ENCODE measurements around the gene ATP5PO.

The ATP5PO gene

GRCh38 chr21:33898586-33898985 lies 17.0 kb downstream of the ATP5PO start (continued):
- no peak for TF ChIP-seq CREB5 (CRISPR knock-in tag; IDR thresholded peaks at IDR 0.05; ENCODE audit: low read depth)

DNA sequence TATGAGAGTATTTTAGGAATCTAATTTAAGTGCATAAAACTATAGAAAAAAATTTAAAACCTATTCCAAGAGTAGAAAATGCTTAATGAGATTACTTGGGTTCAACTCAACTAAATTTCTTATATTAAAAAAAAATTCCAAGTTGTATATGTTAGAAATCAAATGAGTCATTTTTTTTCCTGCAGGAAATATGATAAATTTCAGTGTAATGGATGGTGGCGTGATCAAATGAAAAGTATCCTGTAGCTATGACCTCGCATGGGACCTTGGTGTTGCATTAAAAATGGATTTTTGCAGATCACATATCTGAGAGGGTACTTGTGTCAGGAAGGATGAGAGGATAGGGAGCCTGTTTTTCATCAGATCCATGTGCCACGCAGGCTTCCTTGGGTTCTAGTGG lies 17.9 kb downstream of the ATP5PO start:
- TF ChIP-seq POU6F1 (CRISPR knock-in tag; IDR thresholded peaks at IDR 0.05; ENCODE audit: borderline replicate concordance, low read depth) (no peak), TSHZ2 (CRISPR knock-in tag; IDR thresholded peaks at IDR 0.05) (no peak), BACH2 (CRISPR knock-in tag; IDR thresholded peaks at IDR 0.05; ENCODE audit: borderline replicate concordance) (no peak), ZFP30 (CRISPR knock-in tag; IDR thresholded peaks at IDR 0.05) (no peak), ESRRG (CRISPR knock-in tag; IDR thresholded peaks at IDR 0.05) (no peak), ZC3H10 (CRISPR knock-in tag; IDR thresholded peaks at IDR 0.05) (no peak), TCF4 (CRISPR knock-in tag; IDR thresholded peaks at IDR 0.05; ENCODE audit: borderline replicate concordance) (no peak), PPARA (CRISPR knock-in tag; IDR thresholded peaks at IDR 0.05; ENCODE audit: borderline replicate concordance) (no peak), RARB (CRISPR knock-in tag; IDR thresholded peaks at IDR 0.05) (no peak), OSR1 (CRISPR knock-in tag; IDR thresholded peaks at IDR 0.05) (no peak)
- peak; percentile 12; the same call in 2 of the 3 replicates for ATAC-seq

DNA sequence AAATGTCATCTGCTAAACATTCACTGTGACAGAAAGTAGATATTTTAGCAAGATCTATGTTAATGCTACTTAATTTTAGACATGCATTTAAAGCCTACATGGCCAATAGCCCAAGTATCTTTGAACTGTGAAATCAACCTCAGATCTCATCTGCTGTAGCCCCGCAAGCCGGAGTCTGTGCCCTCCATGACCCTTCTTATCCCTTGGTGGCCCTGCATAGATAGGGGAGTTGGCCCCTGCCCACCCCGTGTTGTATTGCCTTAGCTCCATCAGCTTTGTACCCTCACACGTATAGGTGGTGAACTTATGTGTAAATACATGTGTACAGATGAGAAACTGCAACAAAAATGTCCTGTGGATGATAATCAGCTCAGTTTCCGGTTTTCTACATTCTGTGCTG lies 18.5 kb downstream of the ATP5PO start:
- no peak for TF ChIP-seq ZNF8 (CRISPR knock-in tag; IDR thresholded peaks at IDR 0.05)
- TF ChIP-seq ZFP3 (CRISPR knock-in tag; IDR thresholded peaks at IDR 0.05), result no peak
- no peak for TF ChIP-seq ISL1 (CRISPR knock-in tag; IDR thresholded peaks at IDR 0.05)
- TF ChIP-seq ARNTL (CRISPR knock-in tag; IDR thresholded peaks at IDR 0.05; ENCODE audit: borderline replicate concordance, low read depth), result no peak
- no peak for TF ChIP-seq RARB (CRISPR knock-in tag; IDR thresholded peaks at IDR 0.05)
- TF ChIP-seq ZNF70 (CRISPR knock-in tag; IDR thresholded peaks at IDR 0.05), result no peak
- TF ChIP-seq TSHZ2 (CRISPR knock-in tag; IDR thresholded peaks at IDR 0.05), result no peak
- TF ChIP-seq ZC3H10 (CRISPR knock-in tag; IDR thresholded peaks at IDR 0.05), result no peak
- TF ChIP-seq CREB5 (CRISPR knock-in tag; IDR thresholded peaks at IDR 0.05; ENCODE audit: low read depth), result no peak
- TF ChIP-seq SNAI2 (CRISPR knock-in tag; IDR thresholded peaks at IDR 0.05), result no peak
- no peak for TF ChIP-seq ZFP30 (CRISPR knock-in tag; IDR thresholded peaks at IDR 0.05)
- TF ChIP-seq, protein P1, sequence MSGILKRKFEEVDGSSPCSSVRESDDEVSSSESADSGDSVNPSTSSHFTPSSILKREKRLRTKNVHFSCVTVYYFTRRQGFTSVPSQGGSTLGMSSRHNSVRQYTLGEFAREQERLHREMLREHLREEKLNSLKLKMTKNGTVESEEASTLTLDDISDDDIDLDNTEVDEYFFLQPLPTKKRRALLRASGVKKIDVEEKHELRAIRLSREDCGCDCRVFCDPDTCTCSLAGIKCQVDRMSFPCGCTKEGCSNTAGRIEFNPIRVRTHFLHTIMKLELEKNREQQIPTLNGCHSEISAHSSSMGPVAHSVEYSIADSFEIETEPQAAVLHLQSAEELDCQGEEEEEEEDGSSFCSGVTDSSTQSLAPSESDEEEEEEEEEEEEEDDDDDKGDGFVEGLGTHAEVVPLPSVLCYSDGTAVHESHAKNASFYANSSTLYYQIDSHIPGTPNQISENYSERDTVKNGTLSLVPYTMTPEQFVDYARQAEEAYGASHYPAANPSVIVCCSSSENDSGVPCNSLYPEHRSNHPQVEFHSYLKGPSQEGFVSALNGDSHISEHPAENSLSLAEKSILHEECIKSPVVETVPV (CRISPR knock-in tag; IDR thresholded peaks at IDR 0.05), result no peak
- no peak for TF ChIP-seq PPARA (CRISPR knock-in tag; IDR thresholded peaks at IDR 0.05; ENCODE audit: borderline replicate concordance)
- TF ChIP-seq BACH2 (CRISPR knock-in tag; IDR thresholded peaks at IDR 0.05; ENCODE audit: borderline replicate concordance), result no peak

More for the DNA sequence above, 18.5 kb downstream of the ATP5PO start:
- no peak for ATAC-seq

All from SK-N-SH treated with all-trans-retinoic acid at 6 μM for 48 hours (cell line).